ENCODE data around the gene REEP3. TPM values are rescaled to one million over a fixed set of nuclear protein-coding genes. Genes with fewer than 3 reads are reported as not detected.
"Not testable (repeated sequence)": the region's sequence is repeated elsewhere in the genome, so short reads cannot be mapped to it uniquely, and the experiment has no call there.

REEP3 gene
- total RNA-seq, 2 experiments from 2014 or later: 19.5 to 20.7 TPM

DNA sequence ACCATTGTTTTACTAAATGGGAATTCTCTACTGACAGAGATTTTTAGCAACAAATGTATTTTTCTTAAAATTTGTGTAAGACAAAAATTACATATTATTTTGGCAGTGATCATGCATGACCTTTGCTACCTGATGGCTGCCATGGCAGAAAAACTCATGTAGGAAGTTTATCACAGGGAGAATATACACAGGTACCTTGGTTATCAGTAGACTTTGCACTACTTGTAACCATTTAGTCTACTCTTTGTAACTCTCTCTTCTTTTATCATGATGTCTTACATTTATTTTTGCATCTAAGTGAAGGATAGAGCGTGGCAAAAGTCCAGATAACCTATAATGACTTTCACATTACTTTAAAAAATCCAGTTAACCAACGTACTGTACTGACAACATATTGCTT lies 34.1 kb downstream of the REEP3 start:
- Mint-ChIP-seq H3K9me3 (no peaks in the 10 kb centered on the region), H3K27me3 (no peaks in the 10 kb centered on the region), H3K4me1 (ENCODE audit: low read depth) (peaks cover 31% of the 10 kb centered on the region), H3K27ac (no peak overlapping the region), H3K36me3 (peaks cover 2% of the 10 kb centered on the region), H3K4me3 (no peak overlapping the region)
- no peak for DNase-seq
- ChIA-PET CTCF (interaction anchor here (0.7 kb wide), 1 partner anchor 309 kb away, joined by 3 read pairs; no protein-coding TSS in a partner anchor), POLR2A (no interaction called here)
- intact Hi-C loops (cut with micrococcal nuclease): no loop called here

DNA sequence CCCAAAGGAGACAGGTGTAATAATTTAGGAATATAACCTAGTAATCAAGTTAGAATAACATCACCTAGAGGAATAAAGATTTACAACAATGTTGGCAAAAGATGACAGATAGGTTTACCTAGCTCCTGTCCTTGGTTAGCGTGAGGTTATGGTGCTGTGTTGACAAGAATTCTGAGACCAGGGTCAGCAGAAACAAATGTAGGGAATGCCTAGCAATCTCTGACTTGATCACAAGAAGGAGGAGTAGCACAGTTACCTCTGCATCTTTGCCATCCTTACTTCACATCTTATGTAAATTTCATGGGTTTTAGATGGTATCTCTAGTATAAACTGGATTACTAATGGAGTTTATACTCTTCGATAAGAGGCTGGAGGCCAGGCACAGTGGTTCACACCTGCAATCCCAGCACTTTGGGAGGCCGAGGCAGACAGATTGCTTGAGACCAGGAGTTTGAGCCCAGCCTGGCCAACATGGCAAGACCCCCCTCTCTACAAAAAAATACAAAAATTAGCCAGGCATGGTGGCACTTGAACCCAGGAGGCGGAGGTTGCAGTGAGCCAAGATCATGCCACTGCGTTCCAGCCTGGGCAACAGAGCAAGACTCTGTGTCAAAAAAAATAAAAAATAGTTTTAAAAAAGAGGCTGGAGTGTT lies 37.1 kb downstream of the REEP3 start:
- Mint-ChIP-seq H3K27ac (no peak overlapping the region), H3K4me3 (no peak overlapping the region), H3K4me1 (ENCODE audit: low read depth) (peaks cover 24% of the 10 kb centered on the region), H3K36me3 (peaks cover 2% of the 10 kb centered on the region), H3K9me3 (no peaks in the 10 kb centered on the region), H3K27me3 (no peaks in the 10 kb centered on the region)
- no peak for DNase-seq
- POLR2A ChIA-PET: no interaction called here
- CTCF ChIA-PET: no interaction called here
- intact Hi-C loops (cut with micrococcal nuclease): no loop called here

DNA sequence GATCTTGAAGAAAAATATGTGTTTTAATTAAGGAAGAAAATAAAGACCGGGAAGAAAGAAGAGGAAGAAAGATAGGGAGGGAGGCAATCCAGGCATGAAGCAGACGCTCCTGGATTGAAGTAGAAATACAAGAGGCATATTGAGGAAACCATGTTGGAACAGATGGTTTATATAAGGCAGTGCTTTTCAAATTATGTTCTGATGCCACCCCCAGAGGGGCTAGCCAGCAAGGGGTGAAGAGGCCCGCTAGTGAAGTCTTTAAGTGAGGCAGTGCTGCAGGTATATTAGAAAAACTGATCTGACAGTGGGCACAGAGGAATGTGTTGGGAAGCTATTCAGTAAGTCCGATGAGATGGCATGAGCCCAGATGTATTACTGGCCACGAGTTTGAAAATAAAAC lies 40.1 kb downstream of the REEP3 start:
- no peak overlapping the region for H3K4me3 Mint-ChIP-seq
- H3K36me3 Mint-ChIP-seq: no peaks in the 10 kb centered on the region
- CTCF ChIA-PET: no interaction called here

DNA sequence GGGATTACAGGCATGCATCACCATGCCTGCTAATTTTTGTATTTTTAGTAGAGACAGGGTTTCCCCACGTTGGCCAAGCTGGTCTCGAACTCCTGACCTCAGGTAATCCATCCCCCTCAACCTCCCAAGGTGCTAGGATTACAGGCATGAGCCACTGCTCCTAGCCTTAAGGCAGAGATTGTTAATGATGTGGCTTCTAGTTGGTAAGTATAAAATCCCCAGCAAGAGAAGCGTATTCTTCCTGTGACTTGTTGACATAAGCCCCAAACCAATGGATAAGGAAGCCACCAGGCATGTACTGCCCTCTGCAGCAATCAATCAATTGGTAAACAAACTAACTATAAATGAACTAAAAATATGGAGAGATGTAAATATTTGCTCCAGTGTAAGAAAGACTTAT lies 41.2 kb downstream of the REEP3 start:
- ChIA-PET POLR2A (no interaction called here), CTCF (no interaction called here)
- peaks cover 15% of the 10 kb centered on the region for H3K4me1 Mint-ChIP-seq (ENCODE audit: low read depth)

More for the DNA sequence above, 40.1 kb downstream of the REEP3 start:
- POLR2A ChIA-PET: no interaction called here
- no peaks in the 10 kb centered on the region for H3K9me3 Mint-ChIP-seq
- no peaks in the 10 kb centered on the region for H3K27me3 Mint-ChIP-seq
- no peak for DNase-seq
- H3K4me1 Mint-ChIP-seq (ENCODE audit: low read depth): peaks cover 10% of the 10 kb centered on the region
- H3K27ac Mint-ChIP-seq: no peak overlapping the region
- intact Hi-C loops (cut with micrococcal nuclease): no loop called here

DNA sequence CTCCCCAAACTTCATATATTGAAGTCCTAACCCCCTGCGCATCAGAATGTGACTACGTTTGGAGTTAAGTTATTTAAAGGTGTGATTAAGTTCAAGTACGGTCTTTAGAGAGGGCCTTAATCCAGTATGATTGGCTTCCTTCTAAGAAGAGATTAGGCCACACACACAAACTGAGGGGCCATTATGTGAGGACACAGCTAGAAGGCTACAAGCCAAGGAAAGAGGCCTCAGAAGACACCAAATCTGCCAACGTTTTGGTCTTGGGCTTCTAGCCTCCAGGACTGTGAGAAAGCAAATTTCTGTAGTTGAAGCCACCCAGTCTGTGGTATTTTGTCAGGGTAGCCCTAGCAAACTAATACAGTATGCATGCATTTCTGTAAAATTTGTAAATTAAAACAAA lies 41.7 kb downstream of the REEP3 start:
- Mint-ChIP-seq H3K27ac (no peak overlapping the region), H3K36me3 (peaks cover 5% of the 10 kb centered on the region), H3K27me3 (no peaks in the 10 kb centered on the region), H3K9me3 (no peaks in the 10 kb centered on the region), H3K4me3 (no peak overlapping the region), H3K4me1 (ENCODE audit: low read depth) (peaks cover 15% of the 10 kb centered on the region)
- ChIA-PET CTCF (no interaction called here), POLR2A (no interaction called here)
- intact Hi-C loops (cut with micrococcal nuclease): no loop called here
- no peak for DNase-seq

More for the DNA sequence above, 41.2 kb downstream of the REEP3 start:
- intact Hi-C loops (cut with micrococcal nuclease): no loop called here
- no peaks in the 10 kb centered on the region for H3K9me3 Mint-ChIP-seq
- no peak overlapping the region for H3K27ac Mint-ChIP-seq
- H3K36me3 Mint-ChIP-seq: peaks cover 3% of the 10 kb centered on the region
- no peaks in the 10 kb centered on the region for H3K27me3 Mint-ChIP-seq
- no peak overlapping the region for H3K4me3 Mint-ChIP-seq
- DNase-seq: no peak

DNA sequence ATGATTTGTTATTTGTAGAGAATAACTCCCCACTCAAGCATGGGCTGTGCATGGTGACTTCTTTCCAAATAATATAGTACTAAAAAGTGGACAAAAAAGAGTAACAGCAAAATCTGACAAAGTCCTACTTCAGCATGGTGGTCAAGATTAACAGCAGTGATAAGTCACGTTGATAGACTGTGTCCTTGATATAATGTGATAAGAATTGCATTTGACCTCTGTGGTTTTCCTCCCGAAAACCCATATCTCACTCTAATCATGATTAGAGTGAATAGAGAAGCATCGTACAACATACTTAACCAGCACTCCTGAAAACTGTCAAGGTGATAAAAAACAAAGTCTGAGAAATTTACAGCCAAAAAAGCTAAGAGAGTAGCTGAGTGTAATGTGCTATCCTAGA lies 42.4 kb downstream of the REEP3 start:
- intact Hi-C loops (cut with micrococcal nuclease): no loop called here
- H3K4me1 Mint-ChIP-seq (ENCODE audit: low read depth): peaks cover 15% of the 10 kb centered on the region
- ChIA-PET CTCF (interaction anchor here (1.1 kb wide), 1 partner anchor 48 kb away, joined by 3 read pairs; no protein-coding TSS in a partner anchor), POLR2A (no interaction called here)
- no peak for DNase-seq
- H3K36me3 Mint-ChIP-seq: peaks cover 5% of the 10 kb centered on the region
- H3K27ac Mint-ChIP-seq: no peak overlapping the region
- H3K27me3 Mint-ChIP-seq: no peaks in the 10 kb centered on the region
- no peak overlapping the region for H3K4me3 Mint-ChIP-seq
- no peaks in the 10 kb centered on the region for H3K9me3 Mint-ChIP-seq

DNA sequence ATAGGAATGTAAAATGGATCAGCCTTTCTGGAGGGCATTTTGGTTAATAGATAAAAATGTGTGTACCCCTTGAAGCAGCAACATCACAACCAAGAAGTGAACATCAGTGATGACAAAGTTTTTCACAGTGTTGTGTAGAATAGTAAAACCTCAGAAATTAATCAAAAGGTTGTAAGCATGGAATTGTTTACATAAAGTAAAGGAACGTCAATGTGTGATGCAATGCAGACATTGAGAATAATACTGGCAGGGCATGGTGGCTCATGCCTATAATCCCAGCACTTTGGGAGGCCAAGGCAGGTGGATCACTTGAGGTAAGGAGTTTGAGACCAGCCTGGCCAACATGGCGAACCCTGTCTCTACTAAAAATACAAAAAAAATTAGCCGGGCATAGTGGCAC lies 43.5 kb downstream of the REEP3 start:
- peaks cover 15% of the 10 kb centered on the region for H3K4me1 Mint-ChIP-seq (ENCODE audit: low read depth)
- not testable (repeated sequence) for DNase-seq

DNA sequence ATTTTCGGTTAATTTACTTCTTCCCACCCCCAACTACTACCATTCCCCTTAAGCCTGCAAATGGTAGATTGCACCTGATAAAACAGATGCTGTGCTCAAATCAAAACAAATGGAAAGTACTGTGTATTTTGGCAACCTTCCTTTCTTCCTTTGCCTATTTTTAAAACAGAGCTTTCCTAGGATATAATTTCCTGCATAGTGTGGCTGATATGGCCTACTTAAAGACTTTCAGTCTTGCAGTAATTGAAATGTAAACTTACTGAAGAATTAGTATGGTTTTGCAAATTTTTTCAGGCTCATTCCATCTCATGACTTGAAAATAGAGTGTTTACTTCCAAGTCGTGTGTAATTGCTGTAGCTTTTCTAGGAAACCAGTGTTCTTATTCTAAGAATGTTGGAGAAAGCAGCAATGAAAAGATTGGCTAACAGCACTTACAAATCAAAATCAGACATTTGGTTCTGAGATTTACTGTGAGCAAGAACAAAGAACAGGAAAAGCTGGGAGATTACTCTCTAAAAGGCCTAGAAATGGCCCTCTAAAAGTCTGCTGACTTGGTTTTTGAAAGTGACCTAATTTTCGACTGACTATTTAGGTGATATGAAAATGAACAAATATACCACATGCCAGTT lies 52.0 kb downstream of the REEP3 start:
- Mint-ChIP-seq H3K4me3 (no peak overlapping the region), H3K4me1 (ENCODE audit: low read depth) (peaks cover 28% of the 10 kb centered on the region), H3K27me3 (no peaks in the 10 kb centered on the region), H3K27ac (peak overlapping the region; percentile 40), H3K36me3 (peaks cover 11% of the 10 kb centered on the region), H3K9me3 (no peaks in the 10 kb centered on the region)
- no peak for DNase-seq
- ChIA-PET POLR2A (interaction anchor here (1.7 kb wide), 1 partner anchor 51 kb away, joined by 4 read pairs; no protein-coding TSS in a partner anchor), CTCF (interaction anchor here (0.8 kb wide), 1 partner anchor 34 kb away, joined by 3 read pairs; no protein-coding TSS in a partner anchor)
- intact Hi-C loops (cut with micrococcal nuclease): loop anchor here (1.0 to 5.0 kb wide), 6 partner anchors 51 to 401 kb away; partner anchors contain the start of gene REEP3

More for the DNA sequence above, 43.5 kb downstream of the REEP3 start:
- H3K27me3 Mint-ChIP-seq; H3K9me3 Mint-ChIP-seq; H3K4me3 Mint-ChIP-seq; POLR2A ChIA-PET; H3K36me3 Mint-ChIP-seq; intact Hi-C loops (cut with micrococcal nuclease); H3K27ac Mint-ChIP-seq: not testable (repeated sequence)
- CTCF ChIA-PET: interaction anchor here (1.1 kb wide), 1 partner anchor 46 kb away, joined by 3 read pairs; no protein-coding TSS in a partner anchor

DNA sequence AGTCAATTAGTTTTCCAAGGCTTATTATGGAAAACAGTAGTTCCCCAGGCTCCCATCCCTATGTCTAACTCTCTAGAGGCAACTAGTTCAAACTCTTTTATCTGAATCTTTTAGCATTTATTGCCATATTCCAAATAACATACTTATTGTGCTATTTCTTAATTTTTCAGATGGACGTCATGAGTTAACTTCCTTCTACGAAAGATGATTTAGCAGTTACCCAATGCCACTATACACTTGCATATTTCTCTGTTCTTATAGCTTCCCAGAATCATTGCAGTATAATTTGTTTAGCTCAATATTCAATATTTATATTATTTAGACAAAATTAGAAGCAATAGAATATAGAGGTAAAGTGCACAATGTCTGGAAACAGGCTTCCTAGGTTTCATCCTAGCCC lies 52.8 kb downstream of the REEP3 start:
- no peak for DNase-seq
- peaks cover 11% of the 10 kb centered on the region for H3K36me3 Mint-ChIP-seq
- H3K4me3 Mint-ChIP-seq: no peak overlapping the region
- ChIA-PET CTCF (interaction anchor here (0.9 kb wide), 1 partner anchor 146 kb away, joined by 3 read pairs; no protein-coding TSS in a partner anchor), POLR2A (interaction anchor here (1.7 kb wide), 1 partner anchor 51 kb away, joined by 4 read pairs; no protein-coding TSS in a partner anchor)
- no peak overlapping the region for H3K27ac Mint-ChIP-seq
- no peaks in the 10 kb centered on the region for H3K9me3 Mint-ChIP-seq
- no peaks in the 10 kb centered on the region for H3K27me3 Mint-ChIP-seq
- peaks cover 28% of the 10 kb centered on the region for H3K4me1 Mint-ChIP-seq (ENCODE audit: low read depth)
- intact Hi-C loops (cut with micrococcal nuclease): loop anchor here (5.0 kb wide), 2 partner anchors 52 to 402 kb away; partner anchors contain the start of gene REEP3

DNA sequence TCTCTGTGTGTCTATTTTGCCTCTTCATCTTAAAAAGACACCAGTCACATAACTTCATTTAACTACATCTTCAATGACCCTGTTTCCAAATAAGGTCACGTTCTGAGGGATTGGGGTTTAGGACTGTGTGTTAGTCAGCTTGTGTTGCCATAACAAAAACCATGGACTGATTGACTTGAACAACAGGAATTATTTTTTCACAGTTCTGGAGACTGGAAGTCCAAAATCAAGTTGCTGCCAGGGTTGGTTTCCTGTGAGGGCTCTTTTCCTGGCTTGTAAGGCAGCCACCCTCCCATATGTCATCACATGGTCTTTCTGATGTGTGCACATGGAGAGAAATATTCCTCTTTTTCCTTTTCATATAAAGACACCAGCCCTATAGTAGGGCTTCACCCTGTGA lies 55.3 kb downstream of the REEP3 start:
- CTCF ChIA-PET: interaction anchor here (0.8 to 1.7 kb wide), 2 partner anchors 143 to 410 kb away, joined by 3 to 8 read pairs; no protein-coding TSS in a partner anchor
- H3K36me3 Mint-ChIP-seq: peaks cover 11% of the 10 kb centered on the region
- no peak overlapping the region for H3K27ac Mint-ChIP-seq
- H3K9me3 Mint-ChIP-seq: no peaks in the 10 kb centered on the region
- H3K4me1 Mint-ChIP-seq (ENCODE audit: low read depth): peaks cover 28% of the 10 kb centered on the region
- intact Hi-C loops (cut with micrococcal nuclease): no loop called here
- no peaks in the 10 kb centered on the region for H3K27me3 Mint-ChIP-seq
- POLR2A ChIA-PET: no interaction called here
- no peak for DNase-seq
- H3K4me3 Mint-ChIP-seq: no peak overlapping the region

DNA sequence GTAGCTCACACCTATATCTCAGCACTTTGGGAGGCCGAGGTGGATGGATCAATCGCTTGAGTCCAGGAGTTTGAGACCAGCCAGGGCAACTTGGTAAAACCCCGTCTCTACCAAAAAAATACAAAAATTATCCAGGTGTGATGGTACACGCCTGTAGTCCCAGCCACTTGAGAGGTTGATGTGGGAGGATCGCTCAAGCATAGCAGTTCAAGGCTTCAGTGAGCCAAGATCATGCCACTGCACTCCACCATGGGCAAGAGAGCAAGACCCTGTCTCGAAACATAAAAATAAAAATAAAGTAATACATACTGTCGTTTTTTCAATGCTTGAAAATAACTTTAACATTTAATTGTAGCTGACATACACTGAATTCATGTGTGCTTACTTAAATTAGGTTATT lies 57.3 kb downstream of the REEP3 start:
- no peaks in the 10 kb centered on the region for H3K27me3 Mint-ChIP-seq
- ChIA-PET CTCF (interaction anchor here (1.8 kb wide), 1 partner anchor 412 kb away, joined by 3 read pairs; no protein-coding TSS in a partner anchor), POLR2A (no interaction called here)
- H3K36me3 Mint-ChIP-seq: peaks cover 11% of the 10 kb centered on the region
- H3K4me3 Mint-ChIP-seq: no peak overlapping the region
- H3K9me3 Mint-ChIP-seq: no peaks in the 10 kb centered on the region
- H3K27ac Mint-ChIP-seq: no peak overlapping the region
- H3K4me1 Mint-ChIP-seq (ENCODE audit: low read depth): peaks cover 16% of the 10 kb centered on the region
- intact Hi-C loops (cut with micrococcal nuclease): no loop called here
- no peak for DNase-seq

DNA sequence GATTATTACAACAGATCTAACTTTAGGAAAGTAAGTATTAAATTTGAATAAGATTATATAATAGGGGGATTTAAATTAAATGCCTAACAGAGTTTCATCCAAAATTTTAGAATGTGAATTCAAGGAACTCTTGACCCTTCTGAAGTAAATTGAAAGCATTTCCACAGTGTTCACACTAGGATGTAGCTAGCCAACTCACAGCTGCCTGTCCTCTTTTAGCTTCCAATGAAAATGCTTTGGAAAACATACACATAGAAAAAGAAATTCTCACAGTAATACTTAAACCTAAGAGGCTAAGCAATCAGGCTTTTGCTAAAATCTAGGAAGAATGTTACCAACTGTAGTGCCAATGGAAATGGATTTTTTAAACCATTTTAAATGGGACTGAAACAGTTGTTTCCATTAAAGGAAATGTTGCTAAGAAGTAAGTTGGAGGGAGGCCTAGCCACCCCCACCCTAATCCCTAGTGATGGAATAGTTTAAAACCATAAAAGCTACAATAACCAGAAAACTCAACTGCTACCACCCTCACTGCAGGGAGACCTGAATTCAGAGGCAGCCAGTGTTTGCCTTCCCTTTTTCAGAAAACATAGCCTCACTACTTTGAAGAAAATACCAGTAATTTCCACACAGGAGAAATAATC lies 58.3 kb downstream of the REEP3 start:
- no peaks in the 10 kb centered on the region for H3K9me3 Mint-ChIP-seq
- ChIA-PET CTCF (no interaction called here), POLR2A (no interaction called here)
- no peaks in the 10 kb centered on the region for H3K27me3 Mint-ChIP-seq
- peaks cover 11% of the 10 kb centered on the region for H3K36me3 Mint-ChIP-seq
- no peak overlapping the region for H3K27ac Mint-ChIP-seq
- no peak for DNase-seq
- H3K4me3 Mint-ChIP-seq: no peak overlapping the region
- intact Hi-C loops (cut with micrococcal nuclease): no loop called here
- H3K4me1 Mint-ChIP-seq (ENCODE audit: low read depth): peaks cover 12% of the 10 kb centered on the region
